A204.1 (cell line): ENCODE measurements around the gene NUDT16L1.

ENCODE experiments used
- FAIRE-seq: peaks from 2 replicates; lab custom pipeline; 2012; peaks lifted over from hg19 to GRCh38; lab: Jason Lieb, UNC

Gene NUDT16L1

GRCh38 chr16:4695473-4696171 is 2.3 kb downstream of the NUDT16L1 start:
- no peak for FAIRE-seq

- FAIRE-seq = no peak
Measured at GRCh38 chr16:4696172-4696904, 3.0 kb downstream of the NUDT16L1 start.

GRCh38 chr16:4696905-4697847 is 3.8 kb downstream of the NUDT16L1 start:
- FAIRE-seq = no peak

GRCh38 chr16:4697848-4698291 is 4.5 kb downstream of the NUDT16L1 start:
- no peak for FAIRE-seq

GRCh38 chr16:4698321-4699045 is 5.1 kb downstream of the NUDT16L1 start:
- FAIRE-seq = no peak

GRCh38 chr16:4699046-4699556 is 5.7 kb downstream of the NUDT16L1 start:
- FAIRE-seq = no peak

- FAIRE-seq = no peak
Measured at GRCh38 chr16:4700380-4700996, 7.1 kb downstream of the NUDT16L1 start.

GRCh38 chr16:4700997-4701743 is 7.8 kb downstream of the NUDT16L1 start:
- no peak for FAIRE-seq

GRCh38 chr16:4701791-4702465 is 8.6 kb downstream of the NUDT16L1 start:
- no peak for FAIRE-seq

GRCh38 chr16:4702466-4702808 is 9.1 kb downstream of the NUDT16L1 start:
- FAIRE-seq = no peak

- no peak for FAIRE-seq
Measured at GRCh38 chr16:4703906-4704305, 10.5 kb downstream of the NUDT16L1 start.

- FAIRE-seq = no peak
Measured at GRCh38 chr16:4704491-4704890, 11.1 kb downstream of the NUDT16L1 start.

GRCh38 chr16:4704913-4705312 is 11.6 kb downstream of the NUDT16L1 start:
- no peak for FAIRE-seq

GRCh38 chr16:4706871-4707270 is 13.5 kb downstream of the NUDT16L1 start:
- FAIRE-seq = no peak

- FAIRE-seq = no peak
Measured at GRCh38 chr16:4709481-4709880, 16.1 kb downstream of the NUDT16L1 start.

- FAIRE-seq = no peak
Measured at GRCh38 chr16:4713663-4714501, 20.5 kb downstream of the NUDT16L1 start.

GRCh38 chr16:4714996-4715395 is 21.6 kb downstream of the NUDT16L1 start:
- no peak for FAIRE-seq

- no peak for FAIRE-seq
Measured at GRCh38 chr16:4718466-4718865, 25.1 kb downstream of the NUDT16L1 start.
